ENCODE data around the gene MTR. TPM values are rescaled to one million over a fixed set of nuclear protein-coding genes. Genes with fewer than 3 reads are reported as not detected.

Gene MTR
- total RNA-seq, 2 donors from 2014 or later, result 67.4 to 68.7 TPM

DNA sequence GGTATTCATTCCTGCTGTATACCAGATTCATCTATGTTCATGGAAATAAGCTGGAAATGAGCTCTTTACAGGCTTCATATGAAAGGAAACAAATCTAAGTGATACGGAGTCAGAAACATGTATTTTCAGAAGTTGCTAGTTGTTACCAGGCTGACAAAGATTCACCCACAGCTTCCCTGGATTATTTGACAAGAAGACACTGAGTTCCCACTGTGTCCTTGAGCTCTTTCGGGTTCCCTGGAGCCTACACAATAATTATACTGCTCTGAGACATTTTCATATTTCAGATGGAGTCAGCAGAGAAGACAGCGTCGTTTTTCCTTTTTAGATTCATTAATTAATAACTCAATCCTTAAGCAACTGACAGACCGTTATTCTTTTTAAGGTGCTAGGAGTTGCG, 29.3 kb upstream of the MTR start:
- DNase-seq (ENCODE audit: low spot score in 2 of 2) (no peak), ATAC-seq (no peak)
- Mint-ChIP-seq H3K36me3 (no peaks in the 10 kb centered on the region), H3K9me3 (no peaks in the 10 kb centered on the region), H3K27ac (no peak overlapping the region)

DNA sequence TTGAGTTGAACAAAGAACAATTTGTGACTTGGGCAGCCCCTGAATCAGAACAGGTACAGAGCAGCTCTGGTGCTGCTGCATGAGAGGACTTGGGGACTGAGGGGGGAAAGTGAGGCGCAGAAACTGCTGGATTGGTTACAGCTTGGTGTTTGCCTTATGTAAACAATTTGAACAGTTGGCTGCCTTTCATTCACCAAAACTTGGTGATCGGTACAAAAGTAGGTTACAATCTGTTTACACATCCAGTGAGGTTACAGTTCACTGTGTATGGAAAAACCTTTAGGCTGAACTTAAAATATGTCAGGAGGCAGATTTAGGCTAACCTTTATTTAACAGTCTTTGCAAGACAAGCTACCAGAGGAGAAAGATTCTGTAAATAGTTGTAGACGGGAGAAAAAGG, 28.6 kb upstream of the MTR start:
- H3K36me3 Mint-ChIP-seq, result no peaks in the 10 kb centered on the region
- no peaks in the 10 kb centered on the region for H3K9me3 Mint-ChIP-seq
- DNase-seq (ENCODE audit: low spot score in 2 of 2) (no peak), ATAC-seq (no peak)
- no peak overlapping the region for H3K27ac Mint-ChIP-seq

DNA sequence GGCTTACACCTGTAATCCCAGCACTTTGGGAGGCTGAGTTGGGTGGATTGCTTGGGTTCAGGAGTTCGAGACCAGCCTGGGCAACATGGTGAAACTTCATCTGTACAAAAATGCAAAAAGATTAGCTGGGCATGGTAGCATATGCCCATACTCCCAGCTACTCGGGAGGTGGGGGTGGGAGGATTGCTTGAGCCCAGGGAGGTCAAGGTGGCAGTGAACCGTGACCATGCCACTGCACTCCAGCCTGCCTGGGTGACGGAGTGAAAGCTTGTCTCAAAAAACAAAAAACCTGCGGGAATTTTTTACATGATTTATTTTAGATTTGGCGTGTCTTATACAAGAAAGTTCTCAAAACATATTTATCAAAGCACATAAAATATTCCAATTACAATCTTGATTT, 27.8 kb upstream of the MTR start:
- Mint-ChIP-seq H3K36me3 (no peaks in the 10 kb centered on the region), H3K27ac (no peak overlapping the region), H3K9me3 (no peaks in the 10 kb centered on the region)
- ATAC-seq, result no peak
- no peak for DNase-seq (ENCODE audit: low spot score in 2 of 2)

DNA sequence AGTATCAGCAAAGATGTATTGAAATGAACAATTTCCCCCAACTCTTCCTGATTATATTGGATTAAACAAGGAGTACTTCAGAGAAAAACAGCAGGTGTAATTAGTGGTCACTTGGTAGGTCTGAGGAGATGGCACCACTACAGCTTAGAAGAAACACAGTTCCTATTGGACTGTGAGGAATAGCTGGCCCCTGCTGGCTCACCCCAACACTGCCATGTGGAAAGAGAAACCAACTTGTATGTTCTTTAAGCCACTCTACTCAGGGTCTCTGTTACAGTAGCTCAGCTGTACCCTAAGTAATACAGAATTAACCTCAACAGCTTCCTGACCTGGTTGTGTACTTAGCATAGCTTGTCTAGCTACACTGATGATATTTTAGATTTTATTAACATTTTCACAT, 26.5 kb upstream of the MTR start:
- Mint-ChIP-seq H3K9me3 (no peaks in the 10 kb centered on the region), H3K36me3 (no peaks in the 10 kb centered on the region), H3K27ac (no peak overlapping the region)
- ATAC-seq (no peak), DNase-seq (ENCODE audit: low spot score in 2 of 2) (no peak)

DNA sequence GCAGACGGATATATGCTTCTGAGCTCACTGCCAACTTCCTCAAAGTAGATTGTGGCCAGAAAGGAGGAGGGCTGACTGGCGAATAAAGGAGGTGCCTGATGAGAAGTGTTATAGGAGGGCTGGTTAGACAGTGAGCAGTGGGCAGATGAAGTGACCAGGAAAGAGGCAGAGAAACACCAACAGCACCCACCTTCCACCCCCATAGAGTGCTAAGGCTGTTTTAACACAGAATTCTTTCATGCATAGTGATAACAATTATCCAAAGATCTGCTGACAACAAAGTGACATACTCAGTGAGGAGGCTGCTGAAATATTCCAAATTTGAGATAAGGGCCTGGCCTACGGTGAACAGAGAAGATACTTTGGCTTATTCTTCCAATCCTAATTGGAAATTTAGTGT, 21.2 kb upstream of the MTR start:
- Mint-ChIP-seq H3K9me3 (peaks cover 7% of the 10 kb centered on the region in 2 donors), H3K36me3 (peaks cover 11 to 12% of the 10 kb centered on the region in 2 donors), H3K27ac (no peak overlapping the region)
- ATAC-seq (no peak), DNase-seq (ENCODE audit: low spot score in 2 of 2) (no peak)

DNA sequence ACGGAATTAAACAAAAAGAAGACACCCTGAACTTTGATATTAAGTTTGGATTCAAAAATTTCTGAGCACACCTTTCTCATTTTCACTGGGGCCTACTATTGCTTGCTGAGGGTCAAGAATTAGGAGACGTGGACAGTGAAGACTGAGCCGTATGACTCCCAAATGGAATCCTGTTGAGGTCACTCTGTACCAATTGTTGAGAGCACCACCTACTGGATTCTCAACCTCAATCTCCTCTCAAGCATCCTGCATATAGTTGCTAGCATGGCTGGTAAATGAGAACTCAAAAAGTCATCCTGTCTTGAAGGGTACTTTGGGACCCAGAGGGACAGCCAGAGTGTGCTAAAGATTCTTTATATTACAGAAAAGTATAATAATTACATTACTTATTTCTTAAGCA, 20.2 kb upstream of the MTR start:
- ATAC-seq (no peak), DNase-seq (ENCODE audit: low spot score in 2 of 2) (no peak)
- Mint-ChIP-seq H3K27ac (no peak overlapping the region), H3K9me3 (peaks cover 12 to 13% of the 10 kb centered on the region in 2 donors), H3K36me3 (peaks cover 18 to 19% of the 10 kb centered on the region in 2 donors)

- Mint-ChIP-seq H3K36me3 (peaks cover 18 to 19% of the 10 kb centered on the region in 2 donors), H3K27ac (no peak overlapping the region), H3K9me3 (peaks cover 12 to 13% of the 10 kb centered on the region in 2 donors)
- ATAC-seq (no peak), DNase-seq (ENCODE audit: low spot score in 2 of 2) (no peak)
Measured at GRCh38 chr1:236779312-236779711, 15.8 kb upstream of the MTR start.

- no peak for DNase-seq (ENCODE audit: low spot score in 2 of 2)
- Mint-ChIP-seq H3K36me3 (no peaks in the 10 kb centered on the region), H3K9me3 (no peaks in the 10 kb centered on the region), H3K27ac (no peak overlapping the region)
- ATAC-seq, result no peak
Measured at GRCh38 chr1:236785477-236785876, 9.6 kb upstream of the MTR start.

GRCh38 chr1:236786453-236786852, 8.6 kb upstream of the MTR start:
- Mint-ChIP-seq H3K27ac (no peak overlapping the region), H3K9me3 (no peaks in the 10 kb centered on the region), H3K36me3 (no peaks in the 10 kb centered on the region)
- no peak for ATAC-seq
- DNase-seq (ENCODE audit: low spot score in 2 of 2), result no peak

- peak overlapping the region; percentile 98 for H3K27ac Mint-ChIP-seq
- DNase-seq (ENCODE audit: low spot score in 2 of 2) (no peak), ATAC-seq (no peak)
- peaks cover 9 to 17% of the 10 kb centered on the region in 2 donors for H3K36me3 Mint-ChIP-seq
- H3K9me3 Mint-ChIP-seq, result no peaks in the 10 kb centered on the region
Measured at GRCh38 chr1:236794585-236795034, 482 bp upstream of the MTR start.

GRCh38 chr1:236795757-236796667, 920 bp downstream of the MTR start:
- Mint-ChIP-seq H3K27ac (peak overlapping the region; percentile 98), H3K36me3 (peaks cover 15 to 17% of the 10 kb centered on the region in 2 donors), H3K9me3 (no peaks in the 10 kb centered on the region)
- no peak for DNase-seq (ENCODE audit: low spot score in 2 of 2)
- ATAC-seq, result peak in 1 of 2 donors; percentile 2

- no peak overlapping the region for H3K27ac Mint-ChIP-seq
- ATAC-seq (no peak), DNase-seq (ENCODE audit: low spot score in 2 of 2) (no peak)
- H3K36me3 Mint-ChIP-seq, result peaks cover 17 to 33% of the 10 kb centered on the region in 2 donors
- H3K9me3 Mint-ChIP-seq, result no peaks in the 10 kb centered on the region
Measured at GRCh38 chr1:236799001-236799400, 3.9 kb downstream of the MTR start.

DNA sequence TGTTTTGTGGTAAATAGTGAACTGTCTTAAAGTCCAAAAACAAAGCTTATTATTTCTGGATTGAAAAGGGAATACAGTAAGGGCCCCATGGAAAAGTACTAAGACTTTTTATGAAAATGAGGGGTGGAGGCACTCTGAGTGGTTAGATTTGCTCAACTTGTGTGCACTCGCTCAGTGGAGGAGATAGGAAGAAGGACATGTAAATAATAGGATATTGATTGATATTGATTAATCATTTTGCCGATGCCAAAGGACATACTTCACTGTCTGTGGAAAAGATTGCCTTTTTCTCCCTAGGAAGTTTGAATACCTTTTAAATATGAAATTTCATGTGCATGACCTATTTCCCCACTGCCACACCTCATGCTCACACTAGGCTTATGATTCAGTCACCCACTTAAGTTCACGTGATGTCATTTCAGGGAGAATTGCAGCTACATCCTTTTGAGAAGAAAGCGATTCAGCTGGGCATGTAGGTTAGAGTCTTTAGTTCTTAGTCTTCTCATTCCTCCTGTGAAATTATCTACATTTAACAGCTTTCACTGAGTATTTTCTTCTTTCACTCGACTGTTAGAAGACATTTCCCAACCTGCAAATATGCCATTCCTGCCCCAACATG, 5.0 kb downstream of the MTR start:
- DNase-seq (ENCODE audit: low spot score in 2 of 2) (no peak), ATAC-seq (peak; percentile 23 to 27)
- Mint-ChIP-seq H3K27ac (peak overlapping the region in 1 of 2 donors; percentile 78), H3K9me3 (no peaks in the 10 kb centered on the region), H3K36me3 (peaks cover 14 to 37% of the 10 kb centered on the region in 2 donors)

DNA sequence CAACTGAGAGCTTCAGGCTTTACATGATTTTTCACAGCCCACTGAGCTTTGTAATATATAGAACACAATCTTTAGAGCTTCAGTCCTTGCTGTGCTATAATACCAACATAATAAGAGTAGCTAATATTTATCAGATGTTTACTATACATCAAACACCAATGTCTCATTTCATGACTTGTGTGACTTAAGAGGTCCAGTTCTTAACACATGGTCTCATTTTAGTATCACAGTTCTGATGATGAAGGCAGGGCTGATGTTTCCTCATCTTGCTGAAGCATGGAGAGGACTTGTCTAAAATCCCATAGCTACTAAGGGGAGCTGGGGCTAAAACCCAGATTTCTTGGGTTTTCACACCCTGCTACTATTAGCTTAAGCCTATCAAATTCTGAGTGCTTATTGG, 5.5 kb downstream of the MTR start:
- H3K27ac Mint-ChIP-seq, result peak overlapping the region in 1 of 2 donors; percentile 78
- H3K36me3 Mint-ChIP-seq, result peaks cover 16 to 42% of the 10 kb centered on the region in 2 donors
- no peaks in the 10 kb centered on the region for H3K9me3 Mint-ChIP-seq
- DNase-seq (ENCODE audit: low spot score in 2 of 2), result no peak
- ATAC-seq, result no peak

DNA sequence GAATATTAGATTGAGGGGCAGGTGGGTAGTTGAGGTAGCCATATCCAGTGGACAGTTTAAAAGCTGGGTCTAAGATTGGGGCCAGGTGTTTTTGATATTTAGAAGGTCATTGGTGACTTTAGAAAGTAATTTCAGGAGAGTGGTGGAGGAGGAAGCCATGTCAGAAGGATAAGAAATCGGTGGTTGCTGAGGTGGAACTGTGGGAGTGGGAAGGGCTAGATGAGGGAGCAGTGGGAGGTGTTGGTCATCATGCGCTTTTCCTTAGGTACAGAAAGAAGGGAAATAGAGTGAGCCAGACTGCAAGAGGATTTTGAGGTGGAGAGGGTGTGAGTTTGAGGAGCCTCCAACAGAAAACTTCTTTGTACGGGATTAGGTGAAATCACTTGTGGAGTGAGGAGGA, 7.2 kb downstream of the MTR start:
- Mint-ChIP-seq H3K27ac (peak overlapping the region; percentile 32 to 48), H3K36me3 (peaks cover 7 to 45% of the 10 kb centered on the region in 2 donors), H3K9me3 (no peaks in the 10 kb centered on the region)
- DNase-seq (ENCODE audit: low spot score in 2 of 2), result no peak
- ATAC-seq, result peak in 1 of 2 donors; percentile 53

DNA sequence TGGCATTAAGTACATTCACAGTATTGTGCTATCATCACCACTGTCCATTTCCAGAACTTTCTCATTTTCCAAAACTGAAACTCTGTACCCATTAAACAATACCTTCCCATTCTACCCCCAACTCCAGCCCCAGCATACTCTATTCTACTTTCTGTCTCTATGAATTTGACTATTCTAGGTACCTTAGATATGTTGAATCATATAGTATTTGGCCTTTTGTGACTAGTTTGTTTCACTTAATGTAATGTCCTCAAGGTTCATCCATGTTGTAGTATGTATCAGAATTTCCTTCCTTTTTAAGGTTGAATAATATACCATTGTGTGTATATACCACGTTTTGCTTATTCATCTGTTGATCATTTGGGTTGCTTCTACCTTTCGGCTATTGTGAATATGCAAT, 11.5 kb downstream of the MTR start:
- ATAC-seq, result peak; percentile 39 to 57
- DNase-seq (ENCODE audit: low spot score in 2 of 2), result no peak
- Mint-ChIP-seq H3K36me3 (peaks cover 12 to 53% of the 10 kb centered on the region in 2 donors), H3K9me3 (no peaks in the 10 kb centered on the region), H3K27ac (peak overlapping the region in 1 of 2 donors; percentile 82)

- Mint-ChIP-seq H3K9me3 (no peaks in the 10 kb centered on the region), H3K27ac (no peak overlapping the region), H3K36me3 (peaks cover 12 to 51% of the 10 kb centered on the region in 2 donors)
- DNase-seq (ENCODE audit: low spot score in 2 of 2) (no peak), ATAC-seq (no peak)
Measured at GRCh38 chr1:236808005-236808404, 12.9 kb downstream of the MTR start.

All from activated naive CD4-positive, alpha-beta T cell treated with anti-CD3 and anti-CD28 coated beads, Interleukin-2, amount 50 U/mL, for 72 hours (primary cell).